ENCODE results near the gene CKM. TPM values are rescaled to one million over a fixed set of nuclear protein-coding genes. Genes with fewer than 3 reads are reported as not detected.

CKM gene
- total and polyA plus RNA-seq, 10 of the 15 experiments (the other 5 are each of a cell fraction or from before 2014, with no cell fraction given): 0.08 to 0.14 (median 0.13) TPM; not detected in 5

DNA sequence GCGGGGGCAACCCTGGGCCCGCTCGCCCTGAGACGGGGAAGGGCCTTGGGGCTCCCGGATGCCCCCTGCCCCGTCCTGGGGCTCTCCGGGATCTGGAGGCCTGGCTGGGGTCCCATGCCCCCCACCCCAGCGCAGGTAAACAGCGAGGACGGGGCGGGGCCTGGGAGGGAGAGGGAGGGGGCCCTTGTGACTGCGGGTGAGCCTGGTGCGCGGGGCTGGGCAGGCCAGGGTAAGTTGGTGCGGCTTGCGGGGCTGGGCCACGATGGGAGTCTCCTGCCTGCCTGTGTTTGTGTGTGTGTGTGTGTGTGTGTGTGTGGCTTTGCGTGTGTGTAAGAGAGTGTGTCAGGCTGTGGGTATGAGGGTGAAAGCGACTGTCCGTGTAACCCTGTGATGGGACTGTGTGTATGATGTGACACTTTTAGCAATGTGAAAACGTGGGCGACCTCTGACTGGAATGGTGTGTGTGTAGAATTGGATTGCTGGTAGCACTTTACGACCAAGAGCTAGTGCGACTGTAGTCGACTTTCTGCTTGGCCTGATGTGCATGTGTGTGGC lies 18.3 kb upstream of the CKM start:
- Histone ChIP-seq H3K4me2 (ENCODE audit: control insufficient read depth, insufficient read depth) (peak overlapping the region; percentile 70), H3K79me2 (ENCODE audit: control insufficient read depth, insufficient read depth, low read length) (no peaks in the 10 kb centered on the region), H2AFZ (ENCODE audit: control insufficient read depth, low read depth, low read length) (no peak overlapping the region), H3K27ac (ENCODE audit: control insufficient read depth, insufficient read depth) (no peak overlapping the region), H3K9me3 (replicated peaks; ENCODE audit: control insufficient read depth, insufficient read depth, low read length) (no peaks in the 10 kb centered on the region), H3K27me3 (replicated peaks in 1 of 2; ENCODE audit: control insufficient read depth in 2 of 2, insufficient read depth in 2 of 2, low read length in 1 of 2) (0 out of 4 replicates have a peak, but pooled peaks cover 0 to 1% of the 10 kb centered on the region in 2 experiments), H3K4me1 (ENCODE audit: control insufficient read depth, insufficient read depth, low read length) (peaks cover 3% of the 10 kb centered on the region; the same call in 1 of the 2 replicates), H3K9ac (ENCODE audit: control insufficient read depth, insufficient read depth, low read length) (no peak overlapping the region), H3K4me3 (peak overlapping the region; percentile 1; the same call in 1 of the 2 replicates), H4K20me1 (ENCODE audit: control insufficient read depth, insufficient read depth) (no peaks in the 10 kb centered on the region), H3K36me3 (ENCODE audit: control insufficient read depth in 2 of 2, insufficient read depth in 2 of 2, low read length in 1 of 2) (no peaks in the 10 kb centered on the region)
- TF ChIP-seq, protein P1, sequence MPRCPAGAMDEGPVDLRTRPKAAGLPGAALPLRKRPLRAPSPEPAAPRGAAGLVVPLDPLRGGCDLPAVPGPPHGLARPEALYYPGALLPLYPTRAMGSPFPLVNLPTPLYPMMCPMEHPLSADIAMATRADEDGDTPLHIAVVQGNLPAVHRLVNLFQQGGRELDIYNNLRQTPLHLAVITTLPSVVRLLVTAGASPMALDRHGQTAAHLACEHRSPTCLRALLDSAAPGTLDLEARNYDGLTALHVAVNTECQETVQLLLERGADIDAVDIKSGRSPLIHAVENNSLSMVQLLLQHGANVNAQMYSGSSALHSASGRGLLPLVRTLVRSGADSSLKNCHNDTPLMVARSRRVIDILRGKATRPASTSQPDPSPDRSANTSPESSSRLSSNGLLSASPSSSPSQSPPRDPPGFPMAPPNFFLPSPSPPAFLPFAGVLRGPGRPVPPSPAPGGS (IDR thresholded peaks at IDR 0.05; ENCODE audit: borderline replicate concordance, insufficient read depth, low read depth, low read length, poor library complexity, severe bottlenecking): peak; percentile 61
- TF ChIP-seq TCF3 (IDR thresholded peaks at IDR 0.05; ENCODE audit: borderline replicate concordance, insufficient read depth, low read depth, low read length) (peak; percentile 30; the same call in 1 of the 2 replicates), E4F1 (IDR thresholded peaks at IDR 0.05; ENCODE audit: borderline replicate concordance, partially characterized antibody) (no peak)
- WGBS (ENCODE audit: insufficient coverage, insufficient replicate concordance, low lambda C conversion rate, missing lambda C conversion rate): 31% methylated on average over 21 of the region's 25 CpGs
- CTCF ChIA-PET: no interaction called here
- in situ Hi-C loops (cut with MboI) (no loop called here), intact Hi-C loops (cut with micrococcal nuclease; ENCODE audit: unreplicated experiment) (no loop called here)
- RAD21 ChIA-PET (ENCODE audit: unreplicated experiment): interaction anchor here (1.9 kb wide), 1 partner anchor 281 kb away, joined by 5 read pairs; no protein-coding TSS in a partner anchor
- ATAC-seq (no peak), FAIRE-seq (no peak), DNase-seq (ENCODE audit: low read depth, low spot score) (no peak)
- SMC1A ChIA-PET (ENCODE audit: uncharacterized antibody, unreplicated experiment): no interaction called here
- POLR2A ChIA-PET: interaction anchor here (0.6 kb wide), 1 partner anchor 143 kb away, joined by 3 read pairs; no protein-coding TSS in a partner anchor
- BruUV-seq (replicated peaks): no TSS peak
